CD8-positive, alpha-beta memory T cell (primary cell): ENCODE results near the gene ERCC6L. TPM values are rescaled to one million over a fixed set of nuclear protein-coding genes. Genes with fewer than 3 reads are reported as not detected.

Experiments
- CTCF ChIA-PET: fragments of 350-600 bp; sonication (Branson Sonifier 250); formaldehyde crosslinking; loops from one replicate; lab custom pipeline; 2021; ENCODE audit warnings: antibody characterized with exemption; lab: Charles Lee
- POLR2A ChIA-PET: fragments of 350-600 bp; sonication (Branson Sonifier 250); formaldehyde crosslinking; loops from one replicate; lab custom pipeline; 2021; ENCODE audit warnings: antibody characterized with exemption; lab: Charles Lee
- DNase-seq, 5 donors: peaks; one replicate each; pipeline versions ENCODE4 v3.0.0 to v3.0.0-alpha.2; 2020 to 2022; ENCODE audit warnings: mixed read lengths in 1 of 5
- H3K27ac ChIP-seq: one replicate; pipeline ENCODE4 v1.7.0; 2013; ENCODE audit warnings: low read depth, mild to moderate bottlenecking, low read length, moderate library complexity
- H3K27me3 ChIP-seq: 2 replicates; pipeline ENCODE4 v1.7.0; 2013; ENCODE audit warnings: low read length, mild to moderate bottlenecking; ENCODE audit not compliant: insufficient read depth, poor library complexity, severe bottlenecking
- H3K36me3 ChIP-seq: 2 replicates; pipeline ENCODE4 v1.7.0; 2013; ENCODE audit warnings: mild to moderate bottlenecking, low read length, moderate library complexity; ENCODE audit not compliant: insufficient read depth
- H3K4me1 ChIP-seq: 2 replicates; pipeline ENCODE4 v1.7.0; 2013; ENCODE audit warnings: mild to moderate bottlenecking, low read length, moderate library complexity; ENCODE audit not compliant: insufficient read depth
- H3K4me3 ChIP-seq: 2 replicates; pipeline ENCODE4 v1.7.0; 2013; ENCODE audit warnings: mild to moderate bottlenecking, low read length
- H3K9me3 ChIP-seq: 2 replicates; pipeline ENCODE4 v1.7.0; 2013; ENCODE audit warnings: mild to moderate bottlenecking, low read length
- H3K27ac Mint-ChIP-seq, 8 donors: one replicate each; pipeline ENCODE4 v1.8.0; 2020 to 2021; ENCODE audit warnings: mixed read lengths in 8 of 8, mild to moderate bottlenecking in 6 of 8, inconsistent platforms in 3 of 8, moderate library complexity in 3 of 8
- H3K27me3 Mint-ChIP-seq, 2 donors: one replicate each; pipeline ENCODE4 v1.8.0; 2020 to 2021; ENCODE audit warnings: mixed read lengths in 2 of 2, mild to moderate bottlenecking in 1 of 2, moderate library complexity in 1 of 2
- H3K36me3 Mint-ChIP-seq, 3 donors: one replicate each; pipeline ENCODE4 v1.8.0; 2020 to 2021; ENCODE audit warnings: mixed read lengths in 3 of 3, inconsistent platforms in 1 of 3, mild to moderate bottlenecking in 1 of 3
- H3K4me1 Mint-ChIP-seq, 3 donors: one replicate each; pipeline ENCODE4 v1.8.0; 2020 to 2021; ENCODE audit warnings: mixed read lengths in 3 of 3, inconsistent platforms in 1 of 3, mild to moderate bottlenecking in 1 of 3
- H3K4me3 Mint-ChIP-seq, 7 donors: one replicate each; pipeline ENCODE4 v1.8.0; 2020 to 2021; ENCODE audit warnings: mixed read lengths in 7 of 7, mild to moderate bottlenecking in 6 of 7, moderate library complexity in 4 of 7, inconsistent platforms in 2 of 7
- H3K9me3 Mint-ChIP-seq, 5 donors: one replicate each; pipeline ENCODE4 v1.8.0; 2020 to 2022; ENCODE audit warnings: mixed read lengths in 5 of 5, mild to moderate bottlenecking in 3 of 5, moderate library complexity in 2 of 5, inconsistent platforms in 1 of 5
- polyA plus RNA-seq: library from polyadenylated mRNA; unstranded; fragments of 300-500 nt; fragmentation: Illumina TruSeq; gene quantifications from one replicate; pipeline ENCODE4 v1.2.3, GENCODE V29; 2021
- total RNA-seq, 2 experiments: library from RNA; stranded (reverse); gene quantifications; one replicate each; pipeline ENCODE4 v1.2.3, GENCODE V29; 2021

Gene ERCC6L
- total and polyA plus RNA-seq, 3 experiments from 2014 or later = 0.43 to 10.2 (median 9.7) TPM

- H3K27ac Mint-ChIP-seq = no peak overlapping the region
- H3K4me3 Mint-ChIP-seq = no peak overlapping the region
- ChIA-PET POLR2A (no interaction called here), CTCF (no interaction called here)
- no peaks in the 10 kb centered on the region for H3K4me1 Mint-ChIP-seq
- no peaks in the 10 kb centered on the region for H3K9me3 Mint-ChIP-seq
- no peak for DNase-seq
- peaks cover 0 to 1% (median 0%) of the 10 kb centered on the region in 3 donors for H3K36me3 Mint-ChIP-seq
- H3K4me3 ChIP-seq = no peak overlapping the region
- H3K4me1 ChIP-seq = no peaks in the 10 kb centered on the region
- H3K36me3 ChIP-seq = no peaks in the 10 kb centered on the region
- no peaks in the 10 kb centered on the region for H3K27me3 ChIP-seq
- no peak overlapping the region for H3K27ac ChIP-seq
- no peaks in the 10 kb centered on the region for H3K9me3 ChIP-seq
- peaks cover 12% of the 10 kb centered on the region in 2 donors for H3K27me3 Mint-ChIP-seq
These were observed 80.1 kb downstream of the ERCC6L start for GRCh38 chrX:72158773-72159172.

Other genes starting within 250 kb of the ERCC6L start
- 1 to 10 TPM in 1 of 2 experiments, under 1 TPM in 1; 1.00 to 1.0 TPM for gene RTL5, start 107.1 kb downstream of the ERCC6L start, total RNA-seq
- 0.55 TPM for gene RTL5, start 107.1 kb downstream of the ERCC6L start, polyA plus RNA-seq
- gene PIN4, start 57.3 kb downstream of the ERCC6L start, total RNA-seq = 1 to 10 TPM; 6.4 to 7.0 TPM
- 35.9 TPM for gene PIN4, start 57.3 kb downstream of the ERCC6L start, polyA plus RNA-seq
- 1,000 to 10,000 TPM; 1,253 to 1,306 TPM for gene RPS4X, start 38.2 kb upstream of the ERCC6L start, total RNA-seq
- 798 TPM for gene RPS4X, start 38.2 kb upstream of the ERCC6L start, polyA plus RNA-seq
- not detected for gene CITED1, start 66.9 kb upstream of the ERCC6L start, total RNA-seq
- not detected for gene CITED1, start 66.9 kb upstream of the ERCC6L start, polyA plus RNA-seq